Trophoblast cell (in vitro differentiated cells and primary cell): Measurements from ENCODE around the gene EOGT.

ENCODE experiments used
- DNase-seq, 2 donors: peaks; one replicate each; pipeline ENCODE4 v3.0.0-alpha.2; 2016
- H2AFZ ChIP-seq: 2 replicates; pipeline ENCODE4 v1.6.1; 2013; ENCODE audit warnings: low read length, moderate library complexity, mild to moderate bottlenecking; ENCODE audit not compliant: insufficient read depth, poor library complexity
- H2AK5ac ChIP-seq: 2 replicates; pipeline ENCODE4 v1.6.1; 2013; ENCODE audit warnings: mild to moderate bottlenecking, low read length
- H2BK120ac ChIP-seq: 2 replicates; pipeline ENCODE4 v1.6.1; 2013; ENCODE audit warnings: low read length, mild to moderate bottlenecking, moderate library complexity; ENCODE audit not compliant: insufficient read depth, poor library complexity
- H2BK12ac ChIP-seq: 2 replicates; pipeline ENCODE4 v1.6.1; 2013; ENCODE audit warnings: mild to moderate bottlenecking, low read length, moderate library complexity
- H2BK5ac ChIP-seq: 2 replicates; pipeline ENCODE4 v1.6.1; 2013; ENCODE audit warnings: low read length, low read depth, moderate library complexity, mild to moderate bottlenecking; ENCODE audit not compliant: poor library complexity
- H3K14ac ChIP-seq: 2 replicates; pipeline ENCODE4 v1.6.1; 2013; ENCODE audit warnings: mild to moderate bottlenecking, low read length
- H3K18ac ChIP-seq: 2 replicates; pipeline ENCODE4 v1.6.1; 2013; ENCODE audit warnings: mild to moderate bottlenecking, low read length
- H3K23ac ChIP-seq: 2 replicates; pipeline ENCODE4 v1.6.1; 2013; ENCODE audit warnings: low read length
- H3K27ac ChIP-seq: 2 replicates; pipeline ENCODE4 v1.5.1; 2013; ENCODE audit warnings: low read depth, mild to moderate bottlenecking, inconsistent platforms, low read length, moderate library complexity
- H3K27me3 ChIP-seq: 2 replicates; pipeline ENCODE4 v1.6.1; 2013; ENCODE audit warnings: inconsistent platforms, mild to moderate bottlenecking, low read length, moderate library complexity; ENCODE audit not compliant: insufficient read depth
- H3K36me3 ChIP-seq, 2 experiments: 1 replicate in 1 of 2; 2 replicates in 1 of 2; pipeline ENCODE4 v1.6.1; 2013; ENCODE audit warnings: low read length in 2 of 2, mild to moderate bottlenecking in 2 of 2, moderate library complexity in 1 of 2; ENCODE audit not compliant: insufficient read depth in 2 of 2, control insufficient read depth in 1 of 2
- H3K4ac ChIP-seq: 2 replicates; pipeline ENCODE4 v1.6.1; 2013; ENCODE audit warnings: low read depth, mild to moderate bottlenecking, low read length, moderate library complexity
- H3K4me1 ChIP-seq, 2 experiments: 1 replicate in 1 of 2; 2 replicates in 1 of 2; pipeline ENCODE4 v1.6.1; 2013; ENCODE audit warnings: low read length in 2 of 2, mild to moderate bottlenecking in 2 of 2, moderate library complexity in 1 of 2; ENCODE audit not compliant: insufficient read depth in 2 of 2, control insufficient read depth in 1 of 2
- H3K4me2 ChIP-seq: 2 replicates; pipeline ENCODE4 v1.6.1; 2013; ENCODE audit warnings: inconsistent platforms, mild to moderate bottlenecking, low read length, moderate library complexity
- H3K4me3 ChIP-seq: 2 replicates; pipeline ENCODE4 v1.5.1; 2013; ENCODE audit warnings: mild to moderate bottlenecking, low read depth, low read length, inconsistent platforms
- H3K79me1 ChIP-seq: one replicate; pipeline ENCODE4 v1.6.1; 2013; ENCODE audit warnings: low read length
- H3K79me2 ChIP-seq: 2 replicates; pipeline ENCODE4 v1.6.1; 2013; ENCODE audit warnings: low read length, mild to moderate bottlenecking; ENCODE audit not compliant: control insufficient read depth, insufficient read depth, poor library complexity
- H3K9ac ChIP-seq: 2 replicates; pipeline ENCODE4 v1.6.1; 2013; ENCODE audit warnings: mild to moderate bottlenecking, low read length
- H3K9me3 ChIP-seq: 2 replicates; pipeline ENCODE4 v1.6.1; 2013; ENCODE audit warnings: low read depth, mild to moderate bottlenecking, control low read depth, inconsistent platforms, low read length; ENCODE audit not compliant: insufficient read depth
- H4K12ac ChIP-seq: 2 replicates; pipeline ENCODE4 v1.6.1; 2013; ENCODE audit warnings: low read depth, mild to moderate bottlenecking, low read length, moderate library complexity
- H4K8ac ChIP-seq: 2 replicates; pipeline ENCODE4 v1.6.1; 2013; ENCODE audit warnings: low read depth, mild to moderate bottlenecking, low read length, moderate library complexity
- H4K91ac ChIP-seq: one replicate; pipeline ENCODE4 v1.6.1; 2013; ENCODE audit warnings: low read depth, mild to moderate bottlenecking, low read length, moderate library complexity
- WGBS: extraction: QIAGEN DNeasy Blood & Tissue Kit; methylation state at CpG from one replicate; pipeline ENCODE4 v1.1.7; 2013; ENCODE audit warnings: missing lambda C conversion rate; ENCODE audit not compliant: insufficient read length, insufficient coverage; ENCODE audit errors: extremely low coverage; 5-methylcytosine and 5-hydroxymethylcytosine counted together

The EOGT gene

GRCh38 chr3:68996356-68996995 is 17.0 kb downstream of the EOGT start:
- no peak overlapping the region for H2BK12ac ChIP-seq
- no peak overlapping the region for H4K91ac ChIP-seq
- no peak overlapping the region for H3K23ac ChIP-seq
- H3K27me3 ChIP-seq = no peaks in the 10 kb centered on the region
- H2AFZ ChIP-seq = no peak overlapping the region
- H3K79me1 ChIP-seq = no peaks in the 10 kb centered on the region
- no peak overlapping the region for H3K14ac ChIP-seq
- peaks cover 19 to 30% of the 10 kb centered on the region in 2 experiments for H3K36me3 ChIP-seq
- H3K79me2 ChIP-seq = no peaks in the 10 kb centered on the region
- no CpG with 5 or more reads among the region's 8 CpGs for WGBS
- no peak overlapping the region for H3K27ac ChIP-seq
- DNase-seq = peak in 1 of 2 donors; percentile 35
- H4K12ac ChIP-seq = no peak overlapping the region
- no peak overlapping the region for H3K4ac ChIP-seq
- no peak overlapping the region for H3K9ac ChIP-seq
- no peak overlapping the region for H2BK5ac ChIP-seq
- no peaks in the 10 kb centered on the region for H3K9me3 ChIP-seq
- no peak overlapping the region for H4K8ac ChIP-seq
- H2BK120ac ChIP-seq = no peak overlapping the region
- no peaks in the 10 kb centered on the region for H3K4me1 ChIP-seq
- H3K4me2 ChIP-seq = no peak overlapping the region
- H2AK5ac ChIP-seq = no peak overlapping the region
- H3K18ac ChIP-seq = no peak overlapping the region
- no peak overlapping the region for H3K4me3 ChIP-seq

GRCh38 chr3:68988740-68989139 is 24.7 kb downstream of the EOGT start:
- Histone ChIP-seq H3K14ac (no peak overlapping the region), H3K4me3 (no peak overlapping the region), H2AK5ac (no peak overlapping the region), H3K4me1 (no peaks in the 10 kb centered on the region), H4K91ac (no peak overlapping the region), H3K27ac (no peak overlapping the region), H3K4me2 (no peak overlapping the region), H2BK12ac (no peak overlapping the region), H4K12ac (no peak overlapping the region), H2BK120ac (no peak overlapping the region), H3K4ac (no peak overlapping the region), H2AFZ (no peak overlapping the region), H3K36me3 (peaks cover 5 to 28% of the 10 kb centered on the region in 2 experiments), H3K79me2 (no peaks in the 10 kb centered on the region), H2BK5ac (no peak overlapping the region), H3K9me3 (no peaks in the 10 kb centered on the region), H3K18ac (no peak overlapping the region), H3K79me1 (no peaks in the 10 kb centered on the region), H4K8ac (no peak overlapping the region), H3K23ac (no peak overlapping the region), H3K27me3 (no peaks in the 10 kb centered on the region), H3K9ac (no peak overlapping the region)
- no peak for DNase-seq
- no CpG with 5 or more reads among the region's 4 CpGs for WGBS

GRCh38 chr3:68987322-68987721 is 26.2 kb downstream of the EOGT start:
- peaks cover 4 to 28% of the 10 kb centered on the region in 2 experiments for H3K36me3 ChIP-seq
- no peak overlapping the region for H2AK5ac ChIP-seq
- H3K4me1 ChIP-seq = no peaks in the 10 kb centered on the region
- no peak overlapping the region for H3K9ac ChIP-seq
- H3K79me2 ChIP-seq = no peaks in the 10 kb centered on the region
- no peak overlapping the region for H2BK5ac ChIP-seq
- no peak overlapping the region for H4K91ac ChIP-seq
- no peak for DNase-seq
- H3K23ac ChIP-seq = no peak overlapping the region
- H3K14ac ChIP-seq = no peak overlapping the region
- H3K4me2 ChIP-seq = no peak overlapping the region
- H4K12ac ChIP-seq = no peak overlapping the region
- WGBS = no CpG with 5 or more reads among the region's 6 CpGs
- H2AFZ ChIP-seq = no peak overlapping the region
- no peak overlapping the region for H3K4ac ChIP-seq
- H3K9me3 ChIP-seq = no peaks in the 10 kb centered on the region
- no peak overlapping the region for H2BK12ac ChIP-seq
- no peak overlapping the region for H4K8ac ChIP-seq
- H3K4me3 ChIP-seq = no peak overlapping the region
- no peak overlapping the region for H3K27ac ChIP-seq
- no peaks in the 10 kb centered on the region for H3K79me1 ChIP-seq
- H3K18ac ChIP-seq = no peak overlapping the region
- H2BK120ac ChIP-seq = no peak overlapping the region
- H3K27me3 ChIP-seq = no peaks in the 10 kb centered on the region

- Histone ChIP-seq H3K9me3 (no peaks in the 10 kb centered on the region), H3K79me2 (no peaks in the 10 kb centered on the region), H4K12ac (no peak overlapping the region), H3K4me2 (no peak overlapping the region), H2AK5ac (no peak overlapping the region), H3K36me3 (peaks cover 9 to 32% of the 10 kb centered on the region in 2 experiments), H2BK12ac (no peak overlapping the region), H2BK5ac (no peak overlapping the region), H3K9ac (no peak overlapping the region), H3K23ac (peak overlapping the region; percentile 83), H3K4ac (no peak overlapping the region), H3K4me3 (no peak overlapping the region), H2BK120ac (no peak overlapping the region), H3K27me3 (no peaks in the 10 kb centered on the region), H4K91ac (no peak overlapping the region), H3K27ac (no peak overlapping the region), H3K79me1 (no peaks in the 10 kb centered on the region), H3K18ac (no peak overlapping the region), H3K14ac (no peak overlapping the region), H3K4me1 (no peaks in the 10 kb centered on the region), H2AFZ (no peak overlapping the region), H4K8ac (no peak overlapping the region)
- peak; percentile 69 to 83 for DNase-seq
- no CpG with 5 or more reads among the region's 6 CpGs for WGBS
These were observed 26.8 kb downstream of the EOGT start for GRCh38 chr3:68986496-68987208.
